H1 (cell line): ENCODE measurements around the gene CENPP. TPM values are rescaled to one million over a fixed set of nuclear protein-coding genes. Genes with fewer than 3 reads are reported as not detected.

Source experiments
- CHD7 ChIP-seq: fragments of 300-600 bp; sonication (generic); IDR thresholded peaks from 2 replicates; pipeline ENCODE4 v1.7.1; 2012; ENCODE audit warnings: low read length, moderate library complexity, mild to moderate bottlenecking, inconsistent platforms; ENCODE audit not compliant: insufficient replicate concordance
- CTCF ChIP-seq, 3 experiments: IDR thresholded peaks; 1 replicate in 2 of 3; 2 replicates in 1 of 3; pipeline versions ENCODE4 v1.5.1 to v1.6.1; 2011; ENCODE audit warnings: low read length in 3 of 3, mild to moderate bottlenecking in 3 of 3, inconsistent platforms in 2 of 3, low read depth in 1 of 3, moderate library complexity in 1 of 3; ENCODE audit not compliant: insufficient read depth in 1 of 3; ENCODE audit errors: control extremely low read depth in 1 of 3
- MAX ChIP-seq: IDR thresholded peaks from 2 replicates; pipeline ENCODE4 v1.6.1; 2012; ENCODE audit warnings: inconsistent platforms
- NRF1 ChIP-seq: IDR thresholded peaks from 2 replicates; pipeline ENCODE4 v1.6.1; 2011; ENCODE audit warnings: mild to moderate bottlenecking, low read depth, low read length, improper control_type of control experiment
- POLR2AphosphoS5 ChIP-seq: IDR thresholded peaks from 2 replicates; pipeline ENCODE4 v1.6.1; 2011; ENCODE audit warnings: low read depth, low read length
- SIRT6 ChIP-seq: IDR thresholded peaks from one replicate; pipeline ENCODE4 v1.7.1; 2012; ENCODE audit warnings: low read length, inconsistent platforms
- TAF7 ChIP-seq: optimal IDR thresholded peaks from 2 replicates; pipeline ENCODE3; 2011; ENCODE audit warnings: low read depth, mild to moderate bottlenecking, inconsistent platforms, low read length, moderate library complexity, borderline replicate concordance
- YY1 ChIP-seq: IDR thresholded peaks from 2 replicates; pipeline ENCODE4 v1.6.1; 2011; ENCODE audit warnings: low read depth, mild to moderate bottlenecking, low read length
- polyA plus RNA-seq, 7 experiments: library from polyadenylated mRNA; depleted of rRNA in 3 of 7; stranded (reverse) in 5 of 7; unstranded in 2 of 7; fragments of >200 nt in 5 of 7; fragments of 200-250 nt in 2 of 7; gene quantifications; 1 replicate in 5 of 7; 2 replicates in 1 of 7; 4 replicates in 1 of 7; pipeline versions ENCODE4 v1.2.1 to v1.2.3, GENCODE V29; 2011 to 2013; ENCODE audit warnings: missing spikeins in 2 of 7, mixed read lengths in 2 of 7
- total RNA-seq: library from RNA; stranded (reverse); fragmentation: NEBNext Ultra II Directional; extraction: Animal tissue kit (Norgen Biotek cat#: 25700); gene quantifications from 2 replicates; pipeline ENCODE4 v1.2.1, GENCODE V29; 2021

The CENPP gene
- total and polyA plus RNA-seq, 2 of the 8 experiments (the other 6 are each of a cell fraction or from before 2014, with no cell fraction given), result 2.7 to 10.8 TPM

GRCh38 chr9:92641092-92641809 is 315.5 kb downstream of the CENPP start (continued):
- TF ChIP-seq CHD7, result no peak
- TF ChIP-seq MAX, result no peak
- TF ChIP-seq SIRT6, result no peak
- no peak for TF ChIP-seq NRF1
- TF ChIP-seq YY1, result no peak
- no peak for TF ChIP-seq TAF7
- no peak for TF ChIP-seq CTCF (IDR thresholded peaks at IDR 0.05; ENCODE audit: control extremely low read depth in 1 of 3, insufficient read depth in 1 of 3, low read depth in 1 of 3, low read length in 3 of 3)
- no peak for TF ChIP-seq POLR2AphosphoS5
